ENCODE results near the gene C11orf86.
A peak's percentile ranks its signal among the peaks of the same experiment; 100 is the strongest.
"Not testable (repeated sequence)": the region's sequence is repeated elsewhere in the genome, so short reads cannot be mapped to it uniquely, and the experiment has no call there.

The C11orf86 gene

DNA sequence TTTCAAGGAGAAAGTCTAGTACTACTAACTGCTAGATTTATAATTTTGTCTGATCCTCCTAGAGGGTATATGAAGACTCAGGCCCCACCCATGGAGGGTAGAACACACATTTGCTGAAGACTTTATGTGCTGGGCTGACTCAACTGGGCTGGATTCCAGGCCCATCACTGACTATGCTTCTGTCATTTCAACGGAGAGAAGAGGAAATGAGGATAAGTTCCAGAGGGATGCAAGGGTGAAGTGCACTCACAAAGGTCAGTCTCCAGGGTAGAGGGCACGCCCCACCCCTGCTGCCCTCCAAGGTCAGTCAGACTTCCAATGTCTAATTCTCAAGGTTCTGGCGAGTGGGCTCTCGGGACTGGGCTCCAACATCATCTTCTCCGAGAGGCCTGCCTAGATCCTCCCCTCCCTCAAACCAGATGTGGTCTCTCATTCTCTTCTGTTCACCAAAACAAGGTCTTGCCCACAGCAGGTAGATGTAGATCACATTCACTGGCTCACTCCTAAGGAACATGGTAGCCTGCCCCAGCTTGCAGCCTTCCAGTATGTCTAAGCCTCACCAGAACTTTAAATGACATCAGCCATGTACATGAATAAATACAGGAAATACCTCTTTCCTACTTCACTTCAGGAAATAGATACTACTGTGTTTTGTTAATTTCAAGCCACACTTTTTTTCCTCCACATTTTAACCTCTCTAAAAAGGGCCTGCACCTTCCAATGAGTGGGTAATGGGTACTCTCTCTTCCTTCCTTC lies 7.3 kb upstream of the C11orf86 start:
- no peak for DNase-seq (ENCODE audit: low read depth in 3 of 3)

DNA sequence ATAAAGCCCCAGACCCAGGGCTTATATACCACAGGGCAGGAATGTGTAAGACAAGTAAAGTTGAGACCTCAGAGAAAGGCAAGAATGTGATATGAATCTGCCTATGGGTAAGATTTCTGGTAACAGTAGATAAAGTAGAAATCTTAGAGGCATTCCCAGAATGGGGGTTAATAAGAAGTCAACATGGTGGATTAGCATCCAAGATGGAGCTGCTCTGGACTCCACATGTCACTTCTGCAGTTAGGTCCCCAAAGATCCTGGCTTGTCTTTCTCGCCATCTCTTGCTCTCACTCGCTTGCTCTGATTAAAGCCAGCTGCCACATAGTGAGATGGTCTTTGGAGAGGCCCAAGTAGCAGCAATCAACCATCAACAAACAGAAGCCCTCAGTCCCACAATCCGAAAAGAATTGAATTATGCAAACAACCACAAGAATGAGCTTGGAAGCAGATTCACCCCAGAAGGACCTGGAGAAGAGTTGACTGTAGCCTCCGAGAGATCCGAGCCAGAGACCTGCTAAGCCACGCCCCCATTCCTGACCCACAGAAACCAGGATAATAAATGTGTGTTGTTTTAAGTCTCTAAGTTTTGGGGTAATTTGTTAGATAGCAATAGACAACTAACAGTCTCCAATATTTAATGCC lies 5.4 kb upstream of the C11orf86 start:
- no peak for DNase-seq (ENCODE audit: low read depth in 3 of 3)

DNA sequence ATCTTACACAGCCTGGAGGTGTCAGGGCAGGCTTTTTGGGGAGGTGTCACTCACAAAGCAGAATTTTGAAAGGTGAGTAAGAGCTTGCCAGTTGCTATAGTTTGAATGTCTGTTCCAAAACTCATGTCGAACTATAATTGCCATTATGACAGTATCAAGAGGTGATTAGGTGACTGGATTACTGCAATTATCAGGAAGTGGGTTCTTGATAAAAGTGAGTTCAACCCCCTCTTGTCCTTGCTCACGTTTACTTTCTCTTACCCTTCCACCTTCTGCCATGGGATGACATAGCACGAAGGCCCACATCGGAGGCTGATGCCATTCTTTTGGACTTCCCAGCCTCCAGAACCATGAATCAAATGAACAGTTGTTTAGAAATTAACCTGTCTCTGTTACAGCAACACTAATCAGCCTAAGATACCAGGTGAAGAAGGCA lies 4.7 kb upstream of the C11orf86 start:
- DNase-seq (ENCODE audit: low read depth in 3 of 3): no peak

DNA sequence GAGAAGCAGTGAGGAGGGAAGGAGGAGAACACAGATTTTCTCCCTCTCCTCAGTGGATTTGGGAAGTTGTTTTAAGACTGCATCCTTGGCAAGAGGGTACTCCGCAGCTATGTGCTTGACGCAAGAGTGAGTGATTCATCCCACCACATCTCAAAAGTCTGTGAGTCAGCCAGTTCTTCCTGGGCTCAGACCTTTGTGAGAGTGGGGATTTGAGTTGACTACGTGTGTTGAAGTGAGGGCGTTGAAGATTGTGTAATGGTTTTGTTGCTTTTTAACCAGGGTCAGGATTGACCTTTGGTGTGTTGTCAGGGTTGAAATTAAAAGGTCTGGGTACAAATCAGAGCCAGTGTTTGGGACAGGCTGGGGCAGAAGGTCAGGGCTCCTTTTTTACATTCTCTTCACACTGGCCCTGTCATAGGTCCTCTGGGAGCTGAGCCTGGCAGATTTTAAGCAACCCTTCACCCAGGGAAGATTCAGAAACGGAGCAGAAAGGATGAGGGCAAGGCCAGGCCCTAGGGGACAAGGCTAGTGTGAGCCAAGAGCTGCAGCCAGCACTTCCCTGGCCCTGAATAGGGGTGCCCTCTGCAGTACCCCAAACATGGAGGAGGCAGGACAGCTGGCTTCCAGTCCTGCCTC lies 4.2 kb upstream of the C11orf86 start:
- DNase-seq (ENCODE audit: low read depth in 3 of 3): peak in 1 of 3 experiments; percentile 7

DNA sequence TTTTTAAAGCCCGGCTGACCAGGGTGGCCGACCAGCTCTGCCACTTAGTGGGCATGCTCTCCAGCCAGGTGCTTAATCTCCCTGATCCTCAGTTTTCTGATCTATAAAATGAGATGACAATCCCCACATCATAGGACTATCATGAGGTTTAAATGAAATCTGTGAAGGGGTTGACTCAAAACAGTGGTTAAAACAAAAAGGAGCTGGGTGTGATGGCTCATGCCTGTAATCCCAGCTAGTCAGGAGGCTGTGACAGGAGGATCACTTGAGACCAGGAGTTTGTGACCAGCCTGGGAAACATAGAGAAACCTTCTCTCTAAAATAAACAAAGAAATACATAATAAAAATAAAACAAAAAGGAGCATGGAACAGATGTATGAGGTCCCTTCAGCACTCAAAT lies 3.6 kb upstream of the C11orf86 start:
- DNase-seq (ENCODE audit: low read depth in 3 of 3): no peak

DNA sequence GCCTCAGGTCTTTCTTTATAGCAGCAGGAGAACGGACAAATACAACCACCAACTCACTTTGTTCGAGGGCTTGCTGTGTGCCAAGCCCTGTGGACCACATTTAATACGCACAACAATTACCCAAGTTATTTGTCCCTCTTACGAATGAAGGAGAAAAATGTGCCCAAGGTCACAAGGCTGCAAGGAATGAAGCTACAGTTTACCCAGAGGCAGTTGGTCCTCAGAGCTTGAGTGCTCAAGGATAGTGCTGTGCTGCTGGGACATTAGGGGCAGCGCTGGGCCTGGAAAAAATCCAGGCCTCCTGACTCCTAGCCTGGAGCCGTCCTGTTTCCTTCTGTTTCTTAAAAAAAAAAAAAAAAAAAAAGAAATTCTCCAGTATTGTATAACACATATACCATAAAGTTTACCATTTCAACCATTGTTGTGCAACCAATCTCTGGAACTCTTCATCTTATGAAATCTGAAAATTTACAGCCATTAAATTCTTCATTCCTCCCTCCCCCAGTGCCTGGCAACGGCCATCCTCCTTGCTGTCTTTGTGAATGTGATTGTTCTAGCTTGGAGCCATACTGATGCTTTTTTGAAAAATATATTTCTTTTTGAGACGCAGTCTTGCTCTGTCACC lies 1.0 kb upstream of the C11orf86 start:
- no peak for DNase-seq (ENCODE audit: low read depth in 3 of 3)

DNA sequence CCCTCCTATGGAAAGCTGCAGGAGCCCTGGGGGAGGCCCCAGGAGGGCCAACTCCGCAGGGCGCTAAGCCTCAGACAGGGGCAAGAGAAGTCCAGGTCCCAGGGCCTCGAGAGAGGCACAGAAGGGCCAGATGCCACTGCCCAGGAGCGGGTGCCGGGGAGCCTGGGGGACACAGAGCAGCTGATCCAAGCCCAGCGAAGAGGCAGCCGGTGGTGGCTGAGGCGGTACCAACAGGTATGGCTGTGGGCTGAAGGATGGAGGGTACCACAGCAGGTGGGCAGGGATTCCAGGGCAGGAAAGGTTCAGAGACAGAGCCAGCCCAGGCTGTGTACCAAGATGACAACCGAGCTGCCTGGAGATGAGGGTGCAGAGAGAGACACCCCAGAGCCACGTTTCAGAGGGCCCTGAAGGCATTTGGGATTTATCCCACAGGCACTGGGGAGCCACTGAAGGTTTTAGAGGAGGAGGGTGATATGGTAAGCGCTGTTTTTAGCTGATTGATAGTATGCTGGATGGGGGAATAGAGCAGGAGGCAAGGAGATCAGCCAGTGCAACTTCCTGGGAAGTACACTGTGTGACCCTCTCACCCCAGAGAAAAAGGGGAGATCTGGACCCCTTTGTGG lies 412 bp downstream of the C11orf86 start:
- no peak for DNase-seq (ENCODE audit: low read depth in 3 of 3)

DNA sequence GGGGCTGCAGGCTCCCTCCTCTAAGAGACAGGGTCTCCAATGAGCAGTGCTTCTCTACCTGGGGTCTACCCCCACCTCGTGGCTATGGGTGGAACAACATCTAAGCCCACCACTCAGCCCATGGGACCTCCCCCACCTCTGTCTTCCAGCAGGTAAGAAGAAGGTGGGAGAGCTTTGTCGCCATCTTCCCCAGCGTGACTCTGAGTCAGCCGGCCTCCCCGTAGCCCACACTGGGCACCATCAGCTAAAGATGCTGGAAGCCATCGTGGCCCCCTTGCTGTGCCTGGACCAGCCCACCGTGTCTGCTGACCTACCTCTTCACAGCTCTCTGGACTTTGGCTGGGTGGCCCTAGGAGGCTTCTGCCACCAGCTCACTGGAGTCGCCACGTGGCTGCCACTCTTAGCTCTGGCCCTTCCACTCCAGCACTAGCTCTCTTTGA lies 944 bp downstream of the C11orf86 start:
- peak in 1 of 3 experiments; percentile 21 for DNase-seq (ENCODE audit: low read depth in 3 of 3)

DNA sequence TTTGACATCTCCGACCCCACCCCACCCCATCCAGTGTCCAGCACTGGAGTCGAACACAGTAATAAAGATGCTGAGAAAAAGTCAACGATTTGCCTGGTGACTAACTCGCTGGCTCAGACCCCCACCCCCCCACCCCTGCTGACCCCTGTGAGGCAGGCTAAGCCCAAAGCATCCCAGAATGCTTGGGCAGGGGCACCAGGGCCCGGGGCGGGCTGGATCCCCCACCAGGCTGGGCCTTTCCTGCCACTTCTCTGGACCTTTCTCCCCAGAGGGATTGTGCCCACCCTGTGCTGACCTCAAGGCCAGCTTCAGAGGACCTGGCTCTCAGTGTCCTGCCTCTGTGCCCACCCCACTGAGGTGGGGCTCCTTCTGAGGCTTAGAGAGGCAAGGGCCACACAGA lies 1.8 kb downstream of the C11orf86 start:
- DNase-seq (ENCODE audit: low read depth in 3 of 3): no peak

DNA sequence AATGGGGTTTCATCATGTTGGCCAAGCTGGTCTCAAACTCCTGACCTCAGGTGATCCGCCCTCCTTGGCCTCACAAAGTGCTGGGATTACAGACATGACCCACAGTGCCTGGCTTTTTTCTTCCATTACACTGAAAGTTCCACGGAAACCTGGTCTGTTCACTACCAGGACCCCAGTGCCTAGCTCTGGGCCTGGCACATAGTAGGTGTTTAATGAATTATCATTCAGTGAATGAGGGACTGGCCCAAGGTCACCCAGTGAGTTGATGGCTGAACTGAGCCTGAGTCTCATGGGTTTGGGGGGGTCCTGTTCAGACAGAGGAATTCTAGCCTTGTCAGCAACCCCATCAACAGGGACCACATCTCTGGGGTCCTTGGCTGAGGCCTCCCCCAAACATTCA lies 3.1 kb downstream of the C11orf86 start:
- no peak for DNase-seq (ENCODE audit: low read depth in 3 of 3)

DNA sequence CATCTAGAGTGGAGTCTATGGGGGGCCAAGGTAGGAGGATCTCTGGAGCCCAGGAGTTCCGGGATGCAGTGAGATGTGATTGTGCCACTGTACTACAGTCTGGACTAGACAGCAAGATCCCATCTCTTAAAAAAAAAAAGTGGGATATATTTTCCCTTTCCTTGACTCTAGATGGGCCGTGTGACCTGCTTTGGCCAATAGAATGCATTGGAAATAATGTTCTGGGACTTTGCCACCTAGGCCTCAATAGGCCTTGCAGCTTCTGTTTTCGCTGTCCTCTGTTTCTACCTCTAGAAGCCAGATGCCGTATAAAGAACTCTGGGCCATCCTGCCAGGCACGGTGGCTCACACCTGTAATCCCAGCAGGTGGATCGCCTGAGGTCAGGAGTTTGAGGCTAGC lies 3.6 kb downstream of the C11orf86 start:
- no peak for DNase-seq (ENCODE audit: low read depth in 3 of 3)

DNA sequence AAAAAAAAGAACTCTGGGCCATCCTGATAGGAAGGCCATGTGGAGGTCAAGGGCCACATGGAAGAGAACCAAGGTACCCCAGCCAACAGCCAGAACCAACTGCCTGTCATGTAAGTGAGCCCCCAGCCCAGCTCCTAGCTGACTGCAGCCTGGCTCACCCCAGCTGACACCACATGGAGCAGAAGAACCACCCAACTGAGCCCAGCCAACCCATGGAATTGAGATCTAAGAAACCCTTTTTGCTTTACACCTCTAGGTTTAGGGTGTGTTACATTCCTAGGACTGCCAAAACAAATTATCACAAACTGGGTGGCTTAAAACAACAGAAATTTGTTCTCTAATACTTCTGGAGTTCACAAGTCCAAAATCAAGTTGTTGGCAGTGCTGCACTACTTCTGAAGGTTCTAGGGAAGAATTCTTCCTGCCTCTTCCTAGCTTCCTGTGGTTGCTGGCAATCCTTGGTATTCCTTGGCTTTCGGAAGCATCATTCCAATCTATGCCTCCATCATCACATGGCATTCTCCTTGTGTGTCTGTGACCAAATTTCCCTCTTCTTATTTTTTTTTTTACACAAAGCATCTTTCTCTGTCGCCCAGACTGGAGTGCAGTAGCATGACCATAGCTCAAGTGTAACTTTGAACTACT lies 4.4 kb downstream of the C11orf86 start:
- no peak for DNase-seq (ENCODE audit: low read depth in 3 of 3)

DNA sequence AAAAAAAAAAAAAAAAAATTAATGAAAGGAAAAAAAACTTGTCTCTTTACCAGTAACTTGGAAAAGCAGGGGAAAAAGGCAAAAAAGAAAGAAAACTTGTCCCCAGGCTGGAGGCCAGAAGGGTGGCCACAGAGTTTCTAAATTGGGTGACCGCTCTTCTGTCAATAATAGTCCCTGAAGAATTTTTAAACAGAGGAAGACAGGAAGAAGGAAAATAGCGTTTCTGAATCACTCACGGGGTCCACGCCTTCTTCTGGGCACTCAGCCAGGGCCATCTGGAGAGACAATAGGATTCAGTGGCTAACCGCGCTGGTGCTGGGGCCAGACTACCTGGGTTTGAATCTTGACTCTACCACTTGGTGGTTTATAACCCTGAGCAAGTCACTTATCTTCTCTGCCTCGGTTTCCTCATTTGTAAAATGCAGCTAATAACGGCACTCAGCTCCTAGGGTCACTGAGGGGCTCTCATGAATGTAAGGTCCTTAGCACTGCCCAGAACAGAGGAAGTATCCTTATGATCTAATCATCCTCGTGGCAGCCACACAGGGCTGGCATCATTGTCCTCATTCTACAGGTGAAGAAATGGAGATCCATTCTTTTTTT lies 7.0 kb downstream of the C11orf86 start:
- DNase-seq (ENCODE audit: low read depth in 3 of 3): peak in 1 of 3 experiments; percentile 40

DNA sequence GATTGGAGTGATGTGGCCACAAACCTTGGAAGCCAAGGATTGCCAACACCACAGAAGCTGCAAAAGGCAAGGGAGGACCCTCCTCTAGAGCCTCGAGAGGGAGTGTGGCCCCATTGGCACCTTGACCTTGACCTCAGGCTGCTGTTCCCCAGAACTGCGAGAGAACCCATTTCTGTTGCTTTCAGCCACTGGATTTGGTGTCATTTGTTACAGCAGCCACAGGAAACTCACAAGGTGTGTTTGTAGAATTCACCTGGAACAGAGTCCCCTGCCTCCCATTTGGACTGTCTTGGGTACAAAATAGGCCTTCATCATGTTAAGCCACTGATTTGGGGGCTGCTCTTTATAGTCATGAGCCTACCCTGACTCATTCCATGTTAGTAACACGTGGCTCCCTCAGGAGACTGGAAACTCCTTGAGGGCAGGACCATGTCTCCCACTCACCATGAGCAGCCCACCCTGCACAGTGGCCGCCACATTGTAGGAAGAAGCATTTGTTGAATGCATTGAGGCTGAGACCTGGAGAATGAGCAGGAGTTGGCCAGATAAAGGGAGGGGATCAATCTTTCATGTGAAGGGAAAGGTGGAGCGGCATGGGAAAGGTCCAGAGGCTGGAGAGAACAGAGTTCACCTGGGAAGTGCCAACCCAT lies 8.3 kb downstream of the C11orf86 start:
- DNase-seq (ENCODE audit: low read depth in 3 of 3): no peak

DNA sequence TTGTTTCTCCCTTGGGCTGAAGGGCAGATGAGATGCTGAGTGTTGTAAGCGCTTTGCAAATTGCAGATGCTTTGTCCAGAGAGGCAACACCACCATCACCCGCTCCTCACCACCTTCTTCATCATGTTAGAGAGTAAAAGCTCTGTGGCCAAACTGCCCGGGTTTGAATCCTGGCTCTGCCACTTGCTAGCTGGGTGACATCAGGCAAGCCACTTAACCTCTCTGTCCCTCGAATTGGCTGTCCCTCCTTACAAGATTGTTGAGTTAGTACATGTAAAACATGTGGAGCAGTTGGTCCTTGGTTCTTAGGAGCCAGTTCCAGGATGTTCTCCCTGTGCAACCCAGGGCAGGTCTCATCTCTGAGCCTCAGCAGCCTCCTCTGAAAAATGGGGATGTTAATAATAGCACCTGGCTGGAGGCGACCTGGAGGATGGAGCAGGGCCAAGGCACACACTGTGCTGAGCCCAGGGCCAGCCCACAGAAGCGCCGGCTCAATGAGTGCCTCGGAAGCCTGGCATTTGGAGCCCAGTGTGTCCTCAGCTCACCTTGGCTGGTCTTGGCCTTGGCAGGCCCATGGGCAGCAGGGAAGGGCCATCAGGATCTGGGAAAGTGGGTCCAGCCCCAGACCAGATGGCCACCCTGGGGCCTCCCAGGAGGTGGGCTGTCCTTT lies 10.5 kb downstream of the C11orf86 start:
- no peak for DNase-seq (ENCODE audit: low read depth in 3 of 3)

DNA sequence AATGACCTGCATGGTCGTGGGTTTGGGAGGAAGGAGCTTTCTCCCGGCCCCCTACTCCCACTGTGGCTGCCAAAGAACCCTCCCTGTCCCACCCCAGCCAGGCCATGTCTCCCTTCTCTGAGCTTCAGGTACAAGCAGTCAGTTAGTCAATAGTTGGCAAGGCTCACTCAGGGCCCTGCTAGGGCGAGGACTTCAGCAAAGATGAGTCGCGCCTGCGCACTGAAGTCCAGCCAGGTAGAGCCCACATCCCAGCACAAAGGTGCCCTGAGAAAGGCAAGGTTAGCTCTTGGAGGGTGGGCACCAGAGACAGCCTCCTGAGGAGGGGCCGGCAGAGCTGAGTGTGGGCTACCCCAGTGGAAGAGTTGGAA lies 11.1 kb downstream of the C11orf86 start:
- DNase-seq (ENCODE audit: low read depth in 3 of 3): no peak

DNA sequence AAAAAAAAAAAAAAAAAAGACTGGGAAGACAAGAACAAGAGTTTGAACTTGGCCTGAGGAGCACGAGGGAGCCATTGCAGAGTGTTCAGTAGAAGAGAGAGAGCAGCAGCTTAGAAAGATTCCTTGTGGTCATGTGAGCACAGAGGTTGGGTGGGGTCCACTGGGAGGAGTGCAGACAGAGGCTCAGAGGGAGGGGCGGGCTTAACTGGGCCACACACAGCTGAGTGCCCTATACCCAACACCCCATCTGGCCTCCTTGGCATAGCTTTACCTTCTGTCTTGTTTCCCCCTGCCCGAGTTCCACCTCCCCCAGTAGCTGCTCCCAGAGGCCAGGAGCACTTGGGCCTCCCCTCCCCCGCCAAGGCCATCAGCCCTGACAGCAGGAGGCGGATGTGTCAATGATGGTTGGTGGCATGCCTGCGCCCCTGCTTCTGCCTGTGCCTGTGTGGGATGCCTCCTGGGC lies 12.1 kb downstream of the C11orf86 start:
- DNase-seq (ENCODE audit: low read depth in 3 of 3): no peak

DNA sequence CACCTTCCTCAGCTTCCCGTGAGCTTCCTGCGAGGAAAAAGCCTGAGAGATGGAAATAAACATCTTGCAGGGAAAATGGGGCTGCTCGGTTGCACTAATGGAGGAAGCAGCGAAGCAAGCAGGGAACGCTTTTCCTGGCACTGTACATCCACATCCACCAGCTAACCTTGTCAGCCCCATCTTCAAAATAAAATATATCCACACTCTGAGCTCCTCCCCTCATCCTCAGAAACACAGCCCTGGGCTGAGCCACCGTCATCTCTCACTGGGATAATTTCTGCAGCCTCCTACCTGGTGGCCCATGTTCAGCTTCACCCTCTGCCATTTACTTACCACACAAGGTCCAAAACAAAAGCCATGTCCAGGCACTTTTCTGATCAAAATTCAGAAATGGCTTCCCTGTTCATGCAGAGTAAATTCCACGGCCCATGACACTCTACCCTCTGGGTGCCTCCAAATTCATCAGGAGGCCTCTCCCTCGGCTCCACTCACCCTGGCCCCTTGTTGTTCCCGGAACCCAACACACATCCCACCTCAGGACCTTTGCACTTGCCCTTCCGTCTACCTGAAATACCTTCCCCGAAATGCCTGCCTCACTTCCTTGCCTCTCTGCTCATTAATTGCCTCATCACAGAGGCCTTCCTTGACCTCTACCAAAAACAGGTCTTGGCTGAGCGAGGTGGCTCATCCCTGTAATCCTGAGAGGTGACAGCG lies 13.0 kb downstream of the C11orf86 start:
- DNase-seq (ENCODE audit: low read depth in 3 of 3): no peak

DNA sequence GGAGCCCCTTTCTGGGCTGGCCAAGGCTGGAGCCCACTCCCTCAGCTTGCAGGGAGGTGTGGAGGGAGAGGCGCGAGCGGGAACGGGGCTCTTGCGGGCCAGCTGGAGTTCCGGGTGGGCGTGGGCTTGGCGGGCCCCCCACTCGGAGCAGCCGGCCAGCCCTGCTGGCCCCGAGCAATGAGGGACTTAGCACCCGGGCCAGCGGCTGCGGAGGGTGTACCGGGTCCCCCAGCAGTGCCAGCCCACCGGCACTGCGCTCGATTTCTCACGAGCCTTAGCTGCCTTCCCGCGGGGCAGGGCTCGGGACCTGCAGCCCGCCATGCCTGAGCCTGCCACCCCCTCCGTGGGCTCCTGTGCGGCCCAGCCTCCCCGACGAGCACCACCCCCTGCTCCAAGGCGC lies 13.6 kb downstream of the C11orf86 start:
- not testable (repeated sequence) for DNase-seq (ENCODE audit: low read depth in 3 of 3)

All from stimulated activated CD4-positive, alpha-beta T cell treated with anti-CD3 and anti-CD28 coated beads, TNF-alpha, amount 100 ng/mL, for 24 hours (primary cell).